SK-N-SH (cell line): Measurements from ENCODE around the gene SERPINA9. TPM values are rescaled to one million over a fixed set of nuclear protein-coding genes. Genes with fewer than 3 reads are reported as not detected.

Experiments
- CTCF ChIA-PET: fragments of 300-600, 350-600 bp; formaldehyde crosslinking; extraction: SDS; loops from one replicate; lab custom pipeline; 2021; lab: Yijun Ruan, JAX
- POLR2A ChIA-PET: fragments of 350-600 bp; sonication (Branson Sonifier 250); formaldehyde crosslinking; extraction: SDS; loops from one replicate; lab custom pipeline; 2020; ENCODE audit warnings: antibody characterized with exemption, inconsistent platforms; lab: Yijun Ruan, JAX
- DNase-seq: peaks from one replicate; pipeline ENCODE4 v3.0.0; 2012
- H2AFZ ChIP-seq: fragments of 200-600 bp; sonication (generic); 2 replicates; pipeline ENCODE4 v1.8.1; 2016; ENCODE audit warnings: antibody characterized with exemption, mild to moderate bottlenecking, low read depth
- H3F3A ChIP-seq: fragments of 200-600 bp; sonication (generic); replicated peaks from 2 replicates; pipeline ENCODE3; 2016; ENCODE audit warnings: antibody characterized with exemption, mild to moderate bottlenecking; ENCODE audit not compliant: insufficient read depth
- H3K27ac ChIP-seq, 2 experiments: fragments of 200-500 bp in 1 of 2; fragments of 200-600 bp in 1 of 2; sonication (Bioruptor generic) in 1 of 2; sonication (generic), shearing (Covaris generic) in 1 of 2; 2 replicates each; pipeline versions ENCODE4 v1.5.1 to v1.6.1; 2014 to 2016; ENCODE audit warnings: low read depth in 2 of 2, inconsistent platforms in 1 of 2, low read length in 1 of 2, mild to moderate bottlenecking in 1 of 2, mixed read lengths in 1 of 2
- H3K27me3 ChIP-seq: fragments of 200-600 bp; sonication (generic), shearing (Covaris generic); 2 replicates; pipeline ENCODE4 v1.6.1; 2016; ENCODE audit warnings: mixed run types; ENCODE audit not compliant: insufficient read depth
- H3K36me3 ChIP-seq, 2 experiments: fragments of 200-500 bp in 1 of 2; fragments of 200-600 bp in 1 of 2; sonication (Bioruptor generic) in 1 of 2; sonication (generic) in 1 of 2; replicated peaks in 1 of 2; 2 replicates each; pipeline versions ENCODE3 to v1.5.1; 2014 to 2016; ENCODE audit warnings: low read length in 1 of 2, mild to moderate bottlenecking in 1 of 2; ENCODE audit not compliant: insufficient read depth in 2 of 2, control insufficient read depth in 1 of 2
- H3K4me1 ChIP-seq, 2 experiments: fragments of 200-500 bp in 1 of 2; fragments of 200-600 bp in 1 of 2; sonication (Bioruptor generic) in 1 of 2; sonication (generic), shearing (Covaris generic) in 1 of 2; 2 replicates each; pipeline versions ENCODE4 v1.5.1 to v1.6.1; 2014 to 2016; ENCODE audit warnings: low read depth in 1 of 2, low read length in 1 of 2, mixed run types in 1 of 2; ENCODE audit not compliant: insufficient read depth in 2 of 2, control insufficient read depth in 1 of 2
- H3K4me2 ChIP-seq: fragments of 200-600 bp; sonication (generic), shearing (Covaris generic); 2 replicates; pipeline ENCODE4 v1.6.1; 2017; ENCODE audit warnings: mixed run types
- H3K4me3 ChIP-seq, 2 experiments: fragments of 200-500 bp in 1 of 2; fragments of 200-600 bp in 1 of 2; sonication (Bioruptor generic) in 1 of 2; sonication (generic), shearing (Covaris generic) in 1 of 2; 2 replicates each; pipeline versions ENCODE4 v1.5.1 to v1.8.1; 2014 to 2016; ENCODE audit warnings: low read depth in 2 of 2, inconsistent platforms in 1 of 2, low read length in 1 of 2, mild to moderate bottlenecking in 1 of 2, mixed read lengths in 1 of 2, moderate library complexity in 1 of 2
- H3K79me2 ChIP-seq: fragments of 200-600 bp; sonication (generic); 2 replicates; pipeline ENCODE4 v1.8.1; 2017; ENCODE audit warnings: mild to moderate bottlenecking; ENCODE audit not compliant: insufficient read depth
- H3K9ac ChIP-seq: fragments of 200-600 bp; sonication (generic); 2 replicates; pipeline ENCODE4 v1.6.1; 2017; ENCODE audit warnings: mixed run types
- H3K9me2 ChIP-seq: fragments of 200-600 bp; sonication (generic); 2 replicates; pipeline ENCODE4 v1.6.1; 2017; ENCODE audit warnings: mixed run types
- H3K9me3 ChIP-seq: fragments of 200-600 bp; sonication (generic); 2 replicates; pipeline ENCODE4 v1.6.1; 2017; ENCODE audit warnings: mixed run types, mild to moderate bottlenecking, moderate library complexity
- H4K20me1 ChIP-seq: fragments of 200-600 bp; sonication (generic); 2 replicates; pipeline ENCODE4 v1.6.1; 2017; ENCODE audit warnings: mild to moderate bottlenecking, mixed run types; ENCODE audit not compliant: insufficient read depth
- FOSL2 ChIP-seq: IDR thresholded peaks from 2 replicates; pipeline ENCODE4 v1.4.0; 2012; ENCODE audit warnings: low read depth, mild to moderate bottlenecking, moderate library complexity, borderline replicate concordance
- GATA2 ChIP-seq: sonication (generic); formaldehyde crosslinking; IDR thresholded peaks from 2 replicates; pipeline ENCODE4 v1.5.0; 2020; ENCODE audit warnings: mild to moderate bottlenecking, missing genetic modification reagents
- IRF3 ChIP-seq: fragments of 150-350 bp; IDR thresholded peaks from 2 replicates; pipeline ENCODE4 v1.6.1; 2016; ENCODE audit warnings: mild to moderate bottlenecking, low read depth, low read length
- JUND ChIP-seq: IDR thresholded peaks from 2 replicates; pipeline ENCODE4 v1.4.0; 2012
- POLR2AphosphoS5 ChIP-seq: IDR thresholded peaks from 2 replicates; pipeline ENCODE4 v1.6.1; 2012; ENCODE audit warnings: low read depth, low read length
- RAD21 ChIP-seq: IDR thresholded peaks from 2 replicates; pipeline ENCODE4 v1.6.1; 2012; ENCODE audit warnings: mild to moderate bottlenecking, low read length
- RCOR1 ChIP-seq: fragments of 150-350 bp; IDR thresholded peaks from 2 replicates; pipeline ENCODE4 v1.6.1; 2017; ENCODE audit warnings: antibody characterized with exemption, low read length
- RXRA ChIP-seq: IDR thresholded peaks from 2 replicates; pipeline ENCODE4 v1.4.0; 2012; ENCODE audit warnings: low read depth, mild to moderate bottlenecking, borderline replicate concordance
- USF2 ChIP-seq: fragments of 150-350 bp; IDR thresholded peaks from 2 replicates; pipeline ENCODE4 v1.6.1; 2017; ENCODE audit warnings: antibody characterized with exemption, low read length, low read depth, borderline replicate concordance
- YY1 ChIP-seq: IDR thresholded peaks from 2 replicates; pipeline ENCODE4 v1.4.0; 2012; ENCODE audit warnings: low read depth, mild to moderate bottlenecking
- ZBTB33 ChIP-seq: IDR thresholded peaks from 2 replicates; pipeline ENCODE4 v1.4.0; 2012; ENCODE audit warnings: low read depth, borderline replicate concordance
- WGBS: methylation state at CpG from one replicate; pipeline ENCODE4 v1.1.6; 2017; ENCODE audit warnings: low lambda C conversion rate; 5-methylcytosine and 5-hydroxymethylcytosine counted together
- polyA plus RNA-seq, 3 experiments: library from polyadenylated mRNA; depleted of rRNA; stranded (reverse); fragments of >200 nt; gene quantifications; 2 replicates each; pipeline ENCODE4 v1.2.3, GENCODE V29; 2012

SERPINA9 gene
- polyA plus RNA-seq, 1 of the 3 experiments (the other 2 are of a cell fraction) = not detected

- TF ChIP-seq YY1 = no peak
Measured at GRCh38 chr14:94521375-94522114, 45.5 kb upstream of the SERPINA9 start (continued).

- no peak overlapping the region for H3K4me3 ChIP-seq
- no peaks in the 10 kb centered on the region for H3K4me1 ChIP-seq
- H3K9me2 ChIP-seq = no peaks in the 10 kb centered on the region
- H4K20me1 ChIP-seq = no peaks in the 10 kb centered on the region
- TF ChIP-seq FOSL2 (no peak), IRF3 (no peak), JUND (no peak), RCOR1 (no peak), RAD21 (no peak), RXRA (no peak), POLR2AphosphoS5 (no peak), ZBTB33 (no peak), GATA2 (CRISPR knock-in tag) (no peak), USF2 (no peak)
- no peak overlapping the region for H3K4me2 ChIP-seq
- H3K9ac ChIP-seq = no peak overlapping the region
- H3K27me3 ChIP-seq = peaks cover 6% of the 10 kb centered on the region; the same call in 1 of the 2 replicates
- no peaks in the 10 kb centered on the region for H3K36me3 ChIP-seq
- CTCF ChIA-PET = interaction anchor here (0.8 kb wide), 1 partner anchor 31 kb away, joined by 3 read pairs; no protein-coding TSS in a partner anchor
- 23% methylated on average over 7 of the region's 7 CpGs for WGBS
- H3K9me3 ChIP-seq = no peaks in the 10 kb centered on the region
- DNase-seq = no peak
- no peaks in the 10 kb centered on the region for H3F3A ChIP-seq
- no peak overlapping the region for H3K27ac ChIP-seq
- no peak overlapping the region for H2AFZ ChIP-seq
- no peaks in the 10 kb centered on the region for H3K79me2 ChIP-seq
- POLR2A ChIA-PET = no interaction called here
Measured at GRCh38 chr14:94517641-94518257, 41.8 kb upstream of the SERPINA9 start.
